Measurements from ENCODE around the gene CCDC192.

GRCh38 chr5:127962491-127962890 lies 259.3 kb downstream of the CCDC192 start:
- TF ChIP-seq CTCF (conservative IDR thresholded peaks at IDR 0.05; ENCODE audit: low read length) (no peak), EZH2phosphoT487 (IDR thresholded peaks at IDR 0.05; ENCODE audit: borderline replicate concordance) (no peak)

Data from Loucy (cell line).